A673 (cell line): ENCODE measurements around the gene TFF2. TPM values are rescaled to one million over a fixed set of nuclear protein-coding genes. Genes with fewer than 3 reads are reported as not detected.

ENCODE experiments used
- BruUV-seq: library from RNA; stranded (reverse); fragments of 400-500 nt; replicated peaks from 2 replicates; lab custom pipeline; 2021; lab: Mats Ljungman, UMichigan
- CTCF ChIA-PET: fragments of 300-600 bp; sonication (Branson Sonifier 250); formaldehyde crosslinking; loops from one replicate; lab custom pipeline; 2022; ENCODE audit warnings: antibody characterized with exemption; lab: Charles Lee
- POLR2A ChIA-PET: fragments of 300-600 bp; sonication (Branson Sonifier 250); formaldehyde crosslinking; loops from one replicate; lab custom pipeline; 2022; ENCODE audit warnings: antibody characterized with exemption; ENCODE audit not compliant: low non-redundant PET; lab: Charles Lee
- DNase-seq: peaks from one replicate; pipeline ENCODE4 v3.0.0-alpha.2; 2015; ENCODE audit warnings: low spot score
- H3K27ac ChIP-seq: fragments of 200-600 bp; sonication (generic); 2 replicates; pipeline ENCODE4 v1.5.1; 2016; ENCODE audit warnings: mixed run types, low read depth, mild to moderate bottlenecking, mixed read lengths, antibody characterized with exemption, low read length; ENCODE audit not compliant: poor library complexity, severe bottlenecking
- H3K27me3 ChIP-seq: fragments of 200-600 bp; sonication (generic); replicated peaks from 2 replicates; pipeline ENCODE4 v1.6.1; 2017; ENCODE audit warnings: mixed run types, low read depth, mild to moderate bottlenecking, mixed read lengths, antibody characterized with exemption, low read length; ENCODE audit not compliant: insufficient read depth, poor library complexity
- H3K36me3 ChIP-seq: fragments of 200-600 bp; sonication (generic); 2 replicates; pipeline ENCODE4 v1.6.1; 2016; ENCODE audit warnings: mixed run types, mild to moderate bottlenecking, mixed read lengths, antibody characterized with exemption, low read length; ENCODE audit not compliant: insufficient read depth, poor library complexity, severe bottlenecking
- H3K4me1 ChIP-seq: fragments of 200-600 bp; sonication (generic); 2 replicates; pipeline ENCODE4 v1.6.1; 2017; ENCODE audit warnings: mixed run types, mild to moderate bottlenecking, mixed read lengths, antibody characterized with exemption, low read length; ENCODE audit not compliant: insufficient read depth, poor library complexity, severe bottlenecking
- H3K4me3 ChIP-seq: fragments of 200-600 bp; sonication (generic); 2 replicates; pipeline ENCODE4 v1.5.1; 2016; ENCODE audit warnings: low read depth, mixed run types, mild to moderate bottlenecking, mixed read lengths, low read length; ENCODE audit not compliant: poor library complexity, severe bottlenecking
- H3K9me3 ChIP-seq: fragments of 200-600 bp; sonication (generic); 2 replicates; pipeline ENCODE4 v1.6.1; 2016; ENCODE audit warnings: mixed run types, low read depth, mild to moderate bottlenecking, mixed read lengths, antibody characterized with exemption, low read length; ENCODE audit not compliant: poor library complexity, severe bottlenecking
- EZH2 ChIP-seq: fragments of 200-600 bp; sonication (generic); IDR thresholded peaks from 2 replicates; pipeline ENCODE4 v1.6.1; 2017; ENCODE audit warnings: borderline replicate concordance, low read depth, mild to moderate bottlenecking, mixed read lengths, antibody characterized with exemption, low read length; ENCODE audit not compliant: poor library complexity, severe bottlenecking
- intact Hi-C: fragments of 100-400 bp; cut with micrococcal nuclease; formaldehyde crosslinking; loops from one replicate; pipeline ENCODE4 v1.10.0; 2022; ENCODE audit not compliant: unreplicated experiment
- total RNA-seq: library from RNA; stranded (reverse); gene quantifications from 2 replicates; pipeline ENCODE4 v1.2.3, GENCODE V29; 2021
- TF ChIP-seq, protein P1 (sequence below): fragments of 300-800, 200-600 bp; sonication (generic); conservative IDR thresholded peaks from 2 replicates; pipeline ENCODE4 v1.5.1; 2017; ENCODE audit warnings: low read depth, mild to moderate bottlenecking, antibody characterized with exemption, low read length, moderate library complexity, mixed read lengths

TFF2 gene
- total RNA-seq, 1 experiment from 2014 or later: not detected

DNA sequence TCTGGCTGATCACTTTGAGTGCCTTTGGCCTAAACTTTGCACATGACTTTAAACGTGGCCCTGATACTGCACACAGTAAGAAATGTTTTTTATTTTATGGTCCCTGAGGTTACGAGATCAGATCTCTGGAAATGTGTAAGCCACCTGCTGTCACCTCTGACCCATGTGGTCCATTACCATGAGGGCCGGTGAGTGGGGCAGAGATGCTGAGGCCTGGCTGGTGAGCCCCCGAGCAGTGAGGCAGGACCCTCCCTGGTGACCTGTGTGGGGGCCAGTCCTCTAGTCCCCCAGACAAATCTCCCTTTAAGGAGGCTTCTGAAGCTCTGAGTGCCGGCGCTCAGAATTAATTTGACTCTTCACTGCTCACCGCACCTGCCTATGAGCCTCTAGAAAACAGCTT is 48.0 kb downstream of the TFF2 start:
- no peaks in the 10 kb centered on the region for H3K27me3 ChIP-seq
- intact Hi-C loops: no loop called here
- H3K4me3 ChIP-seq: no peak overlapping the region
- TF ChIP-seq, protein P1, sequence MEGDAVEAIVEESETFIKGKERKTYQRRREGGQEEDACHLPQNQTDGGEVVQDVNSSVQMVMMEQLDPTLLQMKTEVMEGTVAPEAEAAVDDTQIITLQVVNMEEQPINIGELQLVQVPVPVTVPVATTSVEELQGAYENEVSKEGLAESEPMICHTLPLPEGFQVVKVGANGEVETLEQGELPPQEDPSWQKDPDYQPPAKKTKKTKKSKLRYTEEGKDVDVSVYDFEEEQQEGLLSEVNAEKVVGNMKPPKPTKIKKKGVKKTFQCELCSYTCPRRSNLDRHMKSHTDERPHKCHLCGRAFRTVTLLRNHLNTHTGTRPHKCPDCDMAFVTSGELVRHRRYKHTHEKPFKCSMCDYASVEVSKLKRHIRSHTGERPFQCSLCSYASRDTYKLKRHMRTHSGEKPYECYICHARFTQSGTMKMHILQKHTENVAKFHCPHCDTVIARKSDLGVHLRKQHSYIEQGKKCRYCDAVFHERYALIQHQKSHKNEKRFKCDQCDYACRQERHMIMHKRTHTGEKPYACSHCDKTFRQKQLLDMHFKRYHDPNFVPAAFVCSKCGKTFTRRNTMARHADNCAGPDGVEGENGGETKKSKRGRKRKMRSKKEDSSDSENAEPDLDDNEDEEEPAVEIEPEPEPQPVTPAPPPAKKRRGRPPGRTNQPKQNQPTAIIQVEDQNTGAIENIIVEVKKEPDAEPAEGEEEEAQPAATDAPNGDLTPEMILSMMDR: no peak
- TF ChIP-seq EZH2: no peak
- no TSS peak for BruUV-seq
- no peaks in the 10 kb centered on the region for H3K4me1 ChIP-seq
- H3K9me3 ChIP-seq: no peaks in the 10 kb centered on the region
- no peak overlapping the region for H3K27ac ChIP-seq
- CTCF ChIA-PET: no interaction called here
- no peaks in the 10 kb centered on the region for H3K36me3 ChIP-seq
- POLR2A ChIA-PET: no interaction called here
- no peak for DNase-seq

DNA sequence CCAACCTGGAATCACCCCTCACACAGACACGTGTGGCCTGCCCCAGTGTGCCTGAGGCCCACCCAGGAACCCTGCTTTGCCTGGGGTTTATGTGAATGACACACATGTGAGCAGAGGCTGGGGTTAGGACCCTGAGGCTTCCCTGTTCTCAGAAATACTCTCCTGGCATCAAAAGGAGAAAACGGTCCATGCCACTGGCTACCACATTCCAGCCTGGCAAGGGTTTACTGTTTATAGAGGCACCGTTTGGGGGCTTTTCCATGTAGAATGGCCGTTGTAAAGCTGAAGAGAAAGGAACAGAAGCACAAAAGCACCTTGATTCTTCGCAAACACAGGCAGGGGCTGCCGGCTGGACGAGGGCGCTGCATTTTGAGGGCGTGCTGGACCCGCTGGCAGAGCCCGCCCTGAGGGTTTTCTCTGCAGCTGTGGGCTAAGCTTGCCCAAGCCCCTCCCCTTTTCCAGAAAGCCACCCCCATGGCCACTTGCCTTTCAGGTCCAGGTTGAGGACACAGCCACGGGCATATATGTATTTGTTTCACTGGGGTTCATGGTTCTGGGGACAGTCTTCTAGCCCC is 48.6 kb downstream of the TFF2 start:
- Histone ChIP-seq H3K27me3 (no peaks in the 10 kb centered on the region), H3K36me3 (no peaks in the 10 kb centered on the region), H3K27ac (no peak overlapping the region), H3K4me3 (no peak overlapping the region), H3K4me1 (no peaks in the 10 kb centered on the region), H3K9me3 (no peaks in the 10 kb centered on the region)
- BruUV-seq: no TSS peak
- ChIA-PET POLR2A (no interaction called here), CTCF (no interaction called here)
- intact Hi-C loops: no loop called here
- DNase-seq: no peak
- TF ChIP-seq, protein P1: no peak
- no peak for TF ChIP-seq EZH2

DNA sequence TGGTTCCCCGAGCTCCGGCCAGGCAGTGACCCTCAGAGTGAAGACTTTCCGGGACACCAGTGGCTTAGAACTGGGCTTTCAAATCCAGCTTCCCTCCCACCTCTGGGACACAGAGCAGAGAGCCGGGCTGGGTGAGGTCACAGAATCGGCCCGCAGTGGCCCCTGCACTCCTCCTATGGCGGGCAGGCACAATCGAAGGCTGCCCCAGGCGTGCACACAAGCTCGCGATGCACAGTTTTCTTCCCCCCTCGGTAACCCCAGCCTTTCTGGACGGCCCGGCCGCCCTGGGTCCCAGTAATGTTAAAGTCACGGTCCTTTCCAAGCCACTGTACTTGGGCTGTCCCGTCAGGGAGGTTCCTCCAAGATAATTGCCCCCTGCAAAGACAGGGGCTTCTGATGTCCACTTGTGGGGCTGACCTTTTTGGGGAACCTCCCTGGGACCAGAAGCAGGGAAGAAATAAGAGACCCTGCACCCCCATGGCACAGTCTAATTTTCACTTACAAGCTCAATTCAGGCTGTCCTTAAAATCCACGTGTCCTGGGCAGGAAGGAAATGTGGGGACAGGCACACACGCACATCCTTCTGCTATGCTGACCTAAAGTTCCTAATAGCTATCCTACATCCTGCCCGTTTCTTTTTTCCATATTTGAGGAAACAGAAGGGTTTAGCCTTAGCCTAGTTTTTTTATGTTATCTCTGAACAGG is 49.3 kb downstream of the TFF2 start:
- Histone ChIP-seq H3K4me1 (no peaks in the 10 kb centered on the region), H3K36me3 (no peaks in the 10 kb centered on the region), H3K27ac (no peak overlapping the region), H3K4me3 (no peak overlapping the region), H3K9me3 (no peaks in the 10 kb centered on the region), H3K27me3 (no peaks in the 10 kb centered on the region)
- ChIA-PET POLR2A (no interaction called here), CTCF (no interaction called here)
- no peak for TF ChIP-seq EZH2
- TF ChIP-seq, protein P1: no peak
- intact Hi-C loops: no loop called here
- no TSS peak for BruUV-seq
- no peak for DNase-seq
